LNCaP clone FGC (cell line): ENCODE measurements around the gene TNKS1BP1.

Source experiments
- DNase-seq: peaks from one replicate; pipeline ENCODE4 v3.0.0-alpha.2; 2011; ENCODE audit warnings: low read depth
- H3K4me3 ChIP-seq: 2 replicates; pipeline ENCODE4 v1.5.1; 2011; ENCODE audit warnings: mild to moderate bottlenecking, low read depth, low read length, control low read depth
- CTCF ChIP-seq: IDR thresholded peaks from 2 replicates; pipeline ENCODE4 v1.5.1; 2012; ENCODE audit warnings: mild to moderate bottlenecking; ENCODE audit not compliant: control insufficient read depth, insufficient read depth; ENCODE audit errors: extremely low read depth

The TNKS1BP1 gene

GRCh38 chr11:57331720-57332119, 7.0 kb upstream of the TNKS1BP1 start:
- H3K4me3 ChIP-seq, result no peak overlapping the region
- no peak for TF ChIP-seq CTCF
- no peak for DNase-seq

GRCh38 chr11:57330029-57330428, 5.3 kb upstream of the TNKS1BP1 start:
- no peak for DNase-seq
- no peak for TF ChIP-seq CTCF
- no peak overlapping the region for H3K4me3 ChIP-seq

- no peak for TF ChIP-seq CTCF
- no peak for DNase-seq
- no peak overlapping the region for H3K4me3 ChIP-seq
Measured at GRCh38 chr11:57327721-57328120, 3.0 kb upstream of the TNKS1BP1 start.

- H3K4me3 ChIP-seq, result peak overlapping the region; percentile 89
- TF ChIP-seq CTCF, result no peak
- no peak for DNase-seq
Measured at GRCh38 chr11:57325735-57326048, 940 bp upstream of the TNKS1BP1 start.

- DNase-seq, result no peak
- H3K4me3 ChIP-seq, result peak overlapping the region; percentile 89
- no peak for TF ChIP-seq CTCF
Measured at GRCh38 chr11:57324154-57324885, 432 bp downstream of the TNKS1BP1 start.

GRCh38 chr11:57323855-57324153, 948 bp downstream of the TNKS1BP1 start:
- peak overlapping the region; percentile 89 for H3K4me3 ChIP-seq
- TF ChIP-seq CTCF, result no peak
- no peak for DNase-seq

GRCh38 chr11:57323167-57323854, 1.4 kb downstream of the TNKS1BP1 start:
- peak overlapping the region; percentile 89 for H3K4me3 ChIP-seq
- no peak for DNase-seq

More at GRCh38 chr11:57323167-57323854, 1.4 kb downstream of the TNKS1BP1 start:
- TF ChIP-seq CTCF, result 0 out of 2 replicates have a peak, but pooled peaks have one; percentile 1
